ENCODE results near the gene PHRF1. TPM values are rescaled to one million over a fixed set of nuclear protein-coding genes. Genes with fewer than 3 reads are reported as not detected.

Gene PHRF1
- polyA plus RNA-seq, 1 donor from 2014 or later = 8.5 TPM

DNA sequence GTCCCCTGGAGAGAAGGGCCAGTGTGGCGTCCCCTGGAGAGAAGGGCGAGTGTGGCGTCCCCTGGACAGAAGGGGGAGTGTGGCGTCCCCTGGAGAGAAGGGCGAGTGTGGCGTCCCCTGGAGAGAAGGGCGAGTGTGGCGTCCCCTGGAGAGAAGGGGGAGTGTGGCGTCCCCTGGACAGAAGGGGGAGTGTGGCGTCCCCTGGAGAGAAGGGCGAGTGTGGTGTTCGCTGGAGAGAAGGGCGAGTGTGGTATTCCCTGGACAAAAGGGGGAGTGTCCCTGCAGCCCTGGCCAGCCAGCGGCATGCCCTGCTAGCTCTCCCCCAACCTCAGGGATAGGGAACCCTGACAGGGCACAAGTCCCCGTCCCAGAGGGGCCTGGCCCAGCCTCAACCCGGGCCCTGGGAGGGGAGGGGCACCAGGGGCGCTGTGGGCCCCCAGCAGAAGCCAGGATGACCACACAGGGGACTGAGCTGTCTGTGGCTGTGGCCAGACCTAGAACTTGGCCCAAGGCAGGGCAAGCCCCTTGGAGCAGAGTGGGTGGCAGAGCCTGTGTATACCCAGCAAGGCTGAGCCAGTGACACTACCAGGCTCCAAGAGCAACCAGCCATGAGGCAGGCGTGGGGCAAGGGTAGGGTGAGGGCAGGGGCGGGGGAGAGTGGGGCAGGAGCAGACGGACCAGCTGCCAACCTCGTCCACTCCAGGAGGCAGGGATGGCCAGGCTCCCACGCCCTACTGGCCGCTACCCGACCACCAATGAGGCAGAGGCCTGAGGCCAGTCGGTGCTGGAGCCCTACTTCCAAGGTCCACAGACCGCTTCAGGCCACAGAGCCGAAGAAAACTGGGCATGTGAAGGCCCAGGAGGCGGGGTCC lies 45.1 kb upstream of the PHRF1 start:
- no peaks in the 10 kb centered on the region for H3K9me3 ChIP-seq (ENCODE audit: low read length)
- H3F3A ChIP-seq (ENCODE audit: insufficient read depth, low read length, poor library complexity, severe bottlenecking) = no peaks in the 10 kb centered on the region
- H3K79me2 ChIP-seq (replicated peaks; ENCODE audit: insufficient read depth, low read length) = peaks cover 8% of the 10 kb centered on the region
- no peak overlapping the region for H3K4me2 ChIP-seq (ENCODE audit: low read length)
- no peaks in the 10 kb centered on the region for H3K36me3 ChIP-seq (ENCODE audit: insufficient read depth, low read length)
- no peak overlapping the region for H3K27ac ChIP-seq (ENCODE audit: low read length)
- H3K4me3 ChIP-seq (ENCODE audit: low read length) = no peak overlapping the region
- TF ChIP-seq TAF1 (IDR thresholded peaks at IDR 0.05; ENCODE audit: low read depth) = no peak
- TF ChIP-seq RAD21 (conservative IDR thresholded peaks at IDR 0.05) = no peak
- TF ChIP-seq MXI1 (conservative IDR thresholded peaks at IDR 0.05; ENCODE audit: poor library complexity, severe bottlenecking) = no peak
- TF ChIP-seq, protein P1, sequence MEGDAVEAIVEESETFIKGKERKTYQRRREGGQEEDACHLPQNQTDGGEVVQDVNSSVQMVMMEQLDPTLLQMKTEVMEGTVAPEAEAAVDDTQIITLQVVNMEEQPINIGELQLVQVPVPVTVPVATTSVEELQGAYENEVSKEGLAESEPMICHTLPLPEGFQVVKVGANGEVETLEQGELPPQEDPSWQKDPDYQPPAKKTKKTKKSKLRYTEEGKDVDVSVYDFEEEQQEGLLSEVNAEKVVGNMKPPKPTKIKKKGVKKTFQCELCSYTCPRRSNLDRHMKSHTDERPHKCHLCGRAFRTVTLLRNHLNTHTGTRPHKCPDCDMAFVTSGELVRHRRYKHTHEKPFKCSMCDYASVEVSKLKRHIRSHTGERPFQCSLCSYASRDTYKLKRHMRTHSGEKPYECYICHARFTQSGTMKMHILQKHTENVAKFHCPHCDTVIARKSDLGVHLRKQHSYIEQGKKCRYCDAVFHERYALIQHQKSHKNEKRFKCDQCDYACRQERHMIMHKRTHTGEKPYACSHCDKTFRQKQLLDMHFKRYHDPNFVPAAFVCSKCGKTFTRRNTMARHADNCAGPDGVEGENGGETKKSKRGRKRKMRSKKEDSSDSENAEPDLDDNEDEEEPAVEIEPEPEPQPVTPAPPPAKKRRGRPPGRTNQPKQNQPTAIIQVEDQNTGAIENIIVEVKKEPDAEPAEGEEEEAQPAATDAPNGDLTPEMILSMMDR (IDR thresholded peaks at IDR 0.05; ENCODE audit: poor library complexity, severe bottlenecking) = no peak
- TF ChIP-seq POLR2AphosphoS5 (IDR thresholded peaks at IDR 0.05) = no peak
- no peak for TF ChIP-seq SMC3 (conservative IDR thresholded peaks at IDR 0.05; ENCODE audit: poor library complexity)
- TF ChIP-seq, protein P2, sequence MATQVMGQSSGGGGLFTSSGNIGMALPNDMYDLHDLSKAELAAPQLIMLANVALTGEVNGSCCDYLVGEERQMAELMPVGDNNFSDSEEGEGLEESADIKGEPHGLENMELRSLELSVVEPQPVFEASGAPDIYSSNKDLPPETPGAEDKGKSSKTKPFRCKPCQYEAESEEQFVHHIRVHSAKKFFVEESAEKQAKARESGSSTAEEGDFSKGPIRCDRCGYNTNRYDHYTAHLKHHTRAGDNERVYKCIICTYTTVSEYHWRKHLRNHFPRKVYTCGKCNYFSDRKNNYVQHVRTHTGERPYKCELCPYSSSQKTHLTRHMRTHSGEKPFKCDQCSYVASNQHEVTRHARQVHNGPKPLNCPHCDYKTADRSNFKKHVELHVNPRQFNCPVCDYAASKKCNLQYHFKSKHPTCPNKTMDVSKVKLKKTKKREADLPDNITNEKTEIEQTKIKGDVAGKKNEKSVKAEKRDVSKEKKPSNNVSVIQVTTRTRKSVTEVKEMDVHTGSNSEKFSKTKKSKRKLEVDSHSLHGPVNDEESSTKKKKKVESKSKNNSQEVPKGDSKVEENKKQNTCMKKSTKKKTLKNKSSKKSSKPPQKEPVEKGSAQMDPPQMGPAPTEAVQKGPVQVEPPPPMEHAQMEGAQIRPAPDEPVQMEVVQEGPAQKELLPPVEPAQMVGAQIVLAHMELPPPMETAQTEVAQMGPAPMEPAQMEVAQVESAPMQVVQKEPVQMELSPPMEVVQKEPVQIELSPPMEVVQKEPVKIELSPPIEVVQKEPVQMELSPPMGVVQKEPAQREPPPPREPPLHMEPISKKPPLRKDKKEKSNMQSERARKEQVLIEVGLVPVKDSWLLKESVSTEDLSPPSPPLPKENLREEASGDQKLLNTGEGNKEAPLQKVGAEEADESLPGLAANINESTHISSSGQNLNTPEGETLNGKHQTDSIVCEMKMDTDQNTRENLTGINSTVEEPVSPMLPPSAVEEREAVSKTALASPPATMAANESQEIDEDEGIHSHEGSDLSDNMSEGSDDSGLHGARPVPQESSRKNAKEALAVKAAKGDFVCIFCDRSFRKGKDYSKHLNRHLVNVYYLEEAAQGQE (IDR thresholded peaks at IDR 0.05; ENCODE audit: borderline replicate concordance) = no peak
- TF ChIP-seq EP300 (conservative IDR thresholded peaks at IDR 0.05; ENCODE audit: poor library complexity, severe bottlenecking) = no peak
- H4K20me1 ChIP-seq (ENCODE audit: insufficient read depth) = no peaks in the 10 kb centered on the region
- no peak overlapping the region for H3K9ac ChIP-seq (ENCODE audit: low read length)
- no peak overlapping the region for H2AFZ ChIP-seq (ENCODE audit: low read depth, low read length)
- H3K27me3 ChIP-seq (ENCODE audit: insufficient read depth, low read depth, low read length) = no peaks in the 10 kb centered on the region
- no peaks in the 10 kb centered on the region for H3K9me2 ChIP-seq (ENCODE audit: insufficient read depth, low read length)

DNA sequence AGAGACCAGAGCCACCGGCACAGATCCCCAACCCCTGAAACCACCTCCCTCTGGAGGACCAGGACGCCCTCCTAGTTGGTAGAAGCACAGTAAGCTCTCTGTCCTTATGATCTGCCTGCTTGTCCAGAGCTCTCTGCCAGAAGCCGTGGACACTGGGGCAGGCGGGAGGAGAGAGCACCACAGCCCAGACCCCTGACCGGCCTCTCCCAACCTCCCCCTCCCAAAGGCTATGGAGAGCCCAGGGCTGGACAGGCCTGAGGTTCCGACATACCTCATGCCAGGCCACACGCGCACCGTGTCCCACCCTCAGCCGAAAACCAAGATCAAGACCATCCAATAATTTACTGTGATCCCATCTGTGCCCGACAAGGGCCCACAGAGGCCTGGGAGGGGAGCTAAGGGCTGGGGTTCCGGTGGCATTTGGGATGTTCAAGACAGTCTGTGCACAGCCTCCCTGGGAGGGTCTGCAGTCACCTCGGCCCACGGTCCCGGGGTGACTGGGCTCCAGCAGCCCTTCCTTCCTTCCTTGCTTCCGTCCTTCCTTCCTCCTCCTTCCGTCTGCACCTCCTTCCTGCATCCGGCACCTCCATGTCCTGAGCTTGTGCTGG lies 44.2 kb upstream of the PHRF1 start:
- Histone ChIP-seq H3F3A (ENCODE audit: insufficient read depth, low read length, poor library complexity, severe bottlenecking) (no peaks in the 10 kb centered on the region), H3K9ac (ENCODE audit: low read length) (no peak overlapping the region), H3K27me3 (ENCODE audit: insufficient read depth, low read depth, low read length) (no peaks in the 10 kb centered on the region), H2AFZ (ENCODE audit: low read depth, low read length) (no peak overlapping the region), H4K20me1 (ENCODE audit: insufficient read depth) (no peaks in the 10 kb centered on the region), H3K27ac (ENCODE audit: low read length) (no peak overlapping the region), H3K4me3 (ENCODE audit: low read length) (no peak overlapping the region), H3K36me3 (ENCODE audit: insufficient read depth, low read length) (no peaks in the 10 kb centered on the region), H3K9me2 (ENCODE audit: insufficient read depth, low read length) (no peaks in the 10 kb centered on the region), H3K79me2 (replicated peaks; ENCODE audit: insufficient read depth, low read length) (peaks cover 8% of the 10 kb centered on the region), H3K9me3 (ENCODE audit: low read length) (no peaks in the 10 kb centered on the region), H3K4me2 (ENCODE audit: low read length) (no peak overlapping the region)
- no peak for TF ChIP-seq MXI1 (conservative IDR thresholded peaks at IDR 0.05; ENCODE audit: poor library complexity, severe bottlenecking)
- TF ChIP-seq EP300 (conservative IDR thresholded peaks at IDR 0.05; ENCODE audit: poor library complexity, severe bottlenecking) = no peak
- TF ChIP-seq, protein P1 (IDR thresholded peaks at IDR 0.05; ENCODE audit: poor library complexity, severe bottlenecking) = no peak
- no peak for TF ChIP-seq TAF1 (IDR thresholded peaks at IDR 0.05; ENCODE audit: low read depth)
- TF ChIP-seq, protein P2 (IDR thresholded peaks at IDR 0.05; ENCODE audit: borderline replicate concordance) = no peak
- TF ChIP-seq POLR2AphosphoS5 (IDR thresholded peaks at IDR 0.05) = no peak
- no peak for TF ChIP-seq RAD21 (conservative IDR thresholded peaks at IDR 0.05)
- no peak for TF ChIP-seq EZH2 (IDR thresholded peaks at IDR 0.05; ENCODE audit: borderline replicate concordance, insufficient read depth, low read length, poor library complexity, severe bottlenecking)
- no peak for TF ChIP-seq SMC3 (conservative IDR thresholded peaks at IDR 0.05; ENCODE audit: poor library complexity)
